GM12864 (cell line): Measurements from ENCODE around the gene HASPIN.

Experiments used
- DNase-seq: peaks from one replicate; pipeline ENCODE4 v3.0.0-alpha.2; 2011; ENCODE audit warnings: low read depth
- H3K4me3 ChIP-seq: 2 replicates; pipeline ENCODE4 v1.5.1; 2011; ENCODE audit warnings: mild to moderate bottlenecking, low read depth, low read length, control low read depth
- CTCF ChIP-seq: IDR thresholded peaks from 2 replicates; pipeline ENCODE4 v1.5.1; 2011; ENCODE audit warnings: low read depth, mild to moderate bottlenecking, moderate library complexity, low read length, control low read depth, inconsistent platforms; ENCODE audit errors: missing control alignments

Gene HASPIN

GRCh38 chr17:3735515-3735914, 11.8 kb downstream of the HASPIN start:
- no peak for DNase-seq
- no peak overlapping the region for H3K4me3 ChIP-seq
- no peak for TF ChIP-seq CTCF

- no peak overlapping the region for H3K4me3 ChIP-seq
- TF ChIP-seq CTCF = no peak
- no peak for DNase-seq
Measured at GRCh38 chr17:3738562-3739295, 15.0 kb downstream of the HASPIN start.

GRCh38 chr17:3739422-3740124, 15.9 kb downstream of the HASPIN start:
- no peak for DNase-seq
- no peak for TF ChIP-seq CTCF
- no peak overlapping the region for H3K4me3 ChIP-seq

- no peak for TF ChIP-seq CTCF
- no peak for DNase-seq
Measured at GRCh38 chr17:3740611-3741073, 16.9 kb downstream of the HASPIN start.

GRCh38 chr17:3744014-3744413, 20.3 kb downstream of the HASPIN start:
- TF ChIP-seq CTCF = no peak
- H3K4me3 ChIP-seq = no peak overlapping the region
- no peak for DNase-seq

More at GRCh38 chr17:3740611-3741073, 16.9 kb downstream of the HASPIN start:
- no peak overlapping the region for H3K4me3 ChIP-seq

GRCh38 chr17:3745071-3745470, 21.4 kb downstream of the HASPIN start:
- TF ChIP-seq CTCF = no peak
- no peak overlapping the region for H3K4me3 ChIP-seq
- no peak for DNase-seq

DNA sequence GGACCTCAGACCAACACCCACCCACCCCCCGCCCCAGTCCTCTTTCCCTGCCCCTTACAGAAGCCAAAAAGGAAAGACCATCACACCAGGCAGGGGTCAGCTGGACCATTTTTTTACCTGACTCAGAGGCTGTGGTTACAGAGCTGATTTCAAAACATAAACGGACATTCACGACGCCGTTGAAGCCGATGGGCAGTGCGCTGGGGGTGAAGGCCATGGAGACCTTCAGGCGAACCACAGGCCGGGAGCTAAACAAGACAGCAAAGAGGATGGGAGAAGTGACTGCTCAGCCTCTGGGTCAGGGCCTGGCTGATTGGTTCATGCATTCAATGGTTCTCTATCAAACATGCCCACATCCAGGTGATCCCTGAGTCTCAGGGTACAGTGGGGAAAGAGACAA, 24.1 kb downstream of the HASPIN start:
- no peak overlapping the region for H3K4me3 ChIP-seq
- no peak for DNase-seq
- TF ChIP-seq CTCF = no peak
